Kidney epithelial cell (primary cell): ENCODE results near the gene SYT11. TPM values are rescaled to one million over a fixed set of nuclear protein-coding genes. Genes with fewer than 3 reads are reported as not detected.
A peak's percentile ranks its signal among the peaks of the same experiment; 100 is the strongest.

Experiments
- DNase-seq: peaks from one replicate; pipeline ENCODE4 v3.0.0-alpha.2; 2010; ENCODE audit warnings: low read depth
- H3K27me3 ChIP-seq: 2 replicates; pipeline ENCODE4 v1.6.0; 2011; ENCODE audit warnings: low read length; ENCODE audit not compliant: control insufficient read depth, insufficient read depth
- H3K36me3 ChIP-seq: 2 replicates; pipeline ENCODE4 v1.5.1; 2011; ENCODE audit warnings: low read length; ENCODE audit not compliant: control insufficient read depth, insufficient read depth
- H3K4me3 ChIP-seq: 2 replicates; pipeline ENCODE4 v1.5.1; 2011; ENCODE audit warnings: low read depth, mild to moderate bottlenecking, control low read depth, low read length
- total RNA-seq: library from RNA; depleted of rRNA; stranded (reverse); fragments of >200 nt; gene quantifications from 2 replicates; pipeline ENCODE4 v1.2.3, GENCODE V29; 2015
- TF ChIP-seq, protein P1 (sequence below): IDR thresholded peaks from 2 replicates; pipeline ENCODE4 v1.5.1; 2011; ENCODE audit warnings: mild to moderate bottlenecking, moderate library complexity, low read length, control low read depth, inconsistent platforms; ENCODE audit not compliant: insufficient read depth, poor library complexity, severe bottlenecking

SYT11 gene
- total RNA-seq, 1 donor from 2014 or later, result 28.1 TPM

- Histone ChIP-seq H3K27me3 (no peaks in the 10 kb centered on the region), H3K36me3 (no peaks in the 10 kb centered on the region), H3K4me3 (peak overlapping the region; percentile 49)
- no peak for DNase-seq
- TF ChIP-seq, protein P1, sequence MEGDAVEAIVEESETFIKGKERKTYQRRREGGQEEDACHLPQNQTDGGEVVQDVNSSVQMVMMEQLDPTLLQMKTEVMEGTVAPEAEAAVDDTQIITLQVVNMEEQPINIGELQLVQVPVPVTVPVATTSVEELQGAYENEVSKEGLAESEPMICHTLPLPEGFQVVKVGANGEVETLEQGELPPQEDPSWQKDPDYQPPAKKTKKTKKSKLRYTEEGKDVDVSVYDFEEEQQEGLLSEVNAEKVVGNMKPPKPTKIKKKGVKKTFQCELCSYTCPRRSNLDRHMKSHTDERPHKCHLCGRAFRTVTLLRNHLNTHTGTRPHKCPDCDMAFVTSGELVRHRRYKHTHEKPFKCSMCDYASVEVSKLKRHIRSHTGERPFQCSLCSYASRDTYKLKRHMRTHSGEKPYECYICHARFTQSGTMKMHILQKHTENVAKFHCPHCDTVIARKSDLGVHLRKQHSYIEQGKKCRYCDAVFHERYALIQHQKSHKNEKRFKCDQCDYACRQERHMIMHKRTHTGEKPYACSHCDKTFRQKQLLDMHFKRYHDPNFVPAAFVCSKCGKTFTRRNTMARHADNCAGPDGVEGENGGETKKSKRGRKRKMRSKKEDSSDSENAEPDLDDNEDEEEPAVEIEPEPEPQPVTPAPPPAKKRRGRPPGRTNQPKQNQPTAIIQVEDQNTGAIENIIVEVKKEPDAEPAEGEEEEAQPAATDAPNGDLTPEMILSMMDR, result no peak
Observed at GRCh38 chr1:155858800-155859233, 550 bp upstream of the SYT11 start.

- peak overlapping the region; percentile 47 for H3K4me3 ChIP-seq
- H3K36me3 ChIP-seq, result no peaks in the 10 kb centered on the region
- no peak for DNase-seq
- no peaks in the 10 kb centered on the region for H3K27me3 ChIP-seq
- TF ChIP-seq, protein P1, result no peak
Observed at GRCh38 chr1:155859881-155860871, 809 bp downstream of the SYT11 start.

GRCh38 chr1:155860970-155861510 is 1.7 kb downstream of the SYT11 start:
- TF ChIP-seq, protein P1, result no peak
- DNase-seq, result no peak
- Histone ChIP-seq H3K27me3 (no peaks in the 10 kb centered on the region), H3K36me3 (no peaks in the 10 kb centered on the region), H3K4me3 (peak overlapping the region; percentile 47)

DNA sequence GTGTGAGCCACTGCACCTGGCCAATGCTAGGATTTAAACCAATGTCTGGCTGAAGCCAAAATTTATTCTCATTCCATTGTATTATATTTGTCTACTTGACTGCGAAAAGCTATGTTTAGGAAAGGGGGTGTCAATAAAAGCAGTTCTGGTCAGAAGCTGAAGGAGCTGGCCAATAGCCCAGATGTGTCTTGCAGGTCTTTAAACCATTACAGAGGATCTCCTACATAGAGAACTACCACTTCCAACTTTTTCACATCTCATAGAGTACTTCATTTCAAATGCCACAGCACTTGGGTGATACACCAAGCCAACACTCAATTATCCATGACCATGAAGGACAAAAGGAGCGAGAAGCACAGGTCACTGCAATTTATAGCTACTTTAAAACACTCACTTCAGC is 2.5 kb downstream of the SYT11 start:
- no peak for DNase-seq
- TF ChIP-seq, protein P1, result no peak
- Histone ChIP-seq H3K4me3 (no peak overlapping the region), H3K36me3 (no peaks in the 10 kb centered on the region), H3K27me3 (no peaks in the 10 kb centered on the region)

DNA sequence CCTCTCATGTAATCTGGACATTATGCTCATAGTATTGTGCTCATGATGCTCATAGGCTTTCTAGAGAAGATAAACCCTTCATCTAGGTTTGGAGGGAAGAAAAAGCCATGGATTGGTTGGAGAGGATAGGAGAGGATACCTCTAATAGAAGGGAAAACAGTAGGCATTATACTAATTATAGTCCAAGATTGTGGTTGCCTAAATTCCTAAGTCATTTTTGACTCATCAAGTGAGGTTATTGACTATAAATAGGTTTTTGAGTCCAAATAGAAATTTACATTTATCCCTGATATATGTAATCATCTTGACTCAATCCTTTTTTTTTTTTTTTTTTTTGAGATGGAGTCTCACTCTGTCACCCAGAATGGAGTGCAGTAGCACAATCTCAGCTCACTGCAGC is 5.0 kb downstream of the SYT11 start:
- no peaks in the 10 kb centered on the region for H3K27me3 ChIP-seq
- H3K36me3 ChIP-seq, result no peaks in the 10 kb centered on the region
- no peak overlapping the region for H3K4me3 ChIP-seq
- TF ChIP-seq, protein P1, result no peak
- DNase-seq, result no peak
